Stimulated activated CD4-positive, alpha-beta T cell treated with anti-CD3 and anti-CD28 coated beads, Interleukin-4, amount 100 ng/mL, for 4 hours (primary cell): Measurements from ENCODE around the gene AQP12B.

ENCODE experiments used
- DNase-seq, 2 experiments: peaks; one replicate each; pipeline ENCODE4 v3.0.0-alpha.2; 2020

AQP12B gene

DNA sequence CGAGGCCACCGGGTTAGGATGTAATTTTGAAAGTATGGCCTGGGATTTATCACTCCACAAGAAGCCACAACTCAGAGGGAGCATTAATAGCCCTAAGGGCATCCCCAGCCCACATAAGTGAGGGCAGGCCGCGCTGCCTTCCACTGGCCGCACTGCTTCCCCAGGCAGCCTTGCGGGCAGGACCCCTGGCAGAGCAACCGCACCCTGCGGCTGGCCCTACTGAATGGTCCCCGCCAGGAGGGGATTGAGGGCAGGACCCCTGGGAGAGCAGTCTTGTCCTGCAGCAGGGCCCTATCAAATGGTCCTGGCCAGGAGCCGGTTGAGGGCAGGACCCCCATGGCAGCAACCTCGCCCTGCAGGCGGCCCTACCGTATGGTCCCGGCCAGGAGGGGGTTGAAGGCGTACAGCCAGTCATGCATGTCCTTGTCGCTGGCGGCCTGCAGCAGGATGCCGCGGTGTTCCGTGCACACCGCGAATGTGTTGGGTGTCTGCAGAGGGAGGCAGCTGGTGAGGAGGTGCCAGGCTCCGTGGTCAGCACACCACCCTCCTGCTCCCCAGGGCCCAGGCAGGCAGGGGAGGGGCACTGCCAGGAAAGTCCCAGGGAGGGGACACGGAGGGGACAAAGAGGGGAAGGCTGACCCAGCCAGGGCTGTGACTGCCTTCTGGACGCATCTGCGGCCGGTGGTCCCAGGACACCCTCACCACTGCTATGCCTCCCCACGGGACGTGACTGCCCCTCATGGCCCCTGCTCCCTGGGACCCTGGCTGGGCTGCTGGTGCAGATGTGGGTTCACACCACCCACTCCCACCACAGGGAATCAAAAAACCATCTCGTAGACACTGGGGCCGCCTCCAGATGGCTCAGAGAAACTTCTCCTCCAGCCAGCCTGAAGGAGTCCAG lies 35.2 kb upstream of the AQP12B start:
- DNase-seq: no peak

DNA sequence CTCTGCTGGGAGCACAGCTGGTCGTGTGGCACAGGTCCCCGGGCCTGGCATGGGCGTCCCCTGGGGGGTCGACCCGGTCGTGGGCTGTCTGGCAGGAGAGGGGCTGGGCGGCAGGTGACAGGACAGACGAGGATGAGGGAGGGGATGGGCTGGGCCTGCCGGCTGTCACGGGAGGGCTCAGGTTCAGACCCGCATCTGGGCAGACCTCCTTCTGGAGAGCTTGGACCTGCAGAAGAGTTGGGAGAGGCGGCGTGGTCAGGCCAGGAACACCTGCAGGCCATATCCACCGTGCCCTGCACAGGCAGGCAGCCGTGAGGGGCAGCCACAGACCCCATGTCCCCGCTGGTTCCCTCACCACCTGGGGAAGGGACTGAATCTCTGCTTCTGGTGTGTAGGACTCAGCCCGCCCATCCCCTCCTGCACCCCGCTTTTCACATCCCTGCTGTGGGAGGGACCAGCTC lies 34.5 kb upstream of the AQP12B start:
- no peak for DNase-seq

- DNase-seq: no peak
Measured at GRCh38 chr2:240716130-240716798, 33.6 kb upstream of the AQP12B start.

GRCh38 chr2:240714747-240715725 lies 32.4 kb upstream of the AQP12B start:
- DNase-seq: no peak

- DNase-seq: no peak
Measured at GRCh38 chr2:240713928-240714746, 31.5 kb upstream of the AQP12B start.

DNA sequence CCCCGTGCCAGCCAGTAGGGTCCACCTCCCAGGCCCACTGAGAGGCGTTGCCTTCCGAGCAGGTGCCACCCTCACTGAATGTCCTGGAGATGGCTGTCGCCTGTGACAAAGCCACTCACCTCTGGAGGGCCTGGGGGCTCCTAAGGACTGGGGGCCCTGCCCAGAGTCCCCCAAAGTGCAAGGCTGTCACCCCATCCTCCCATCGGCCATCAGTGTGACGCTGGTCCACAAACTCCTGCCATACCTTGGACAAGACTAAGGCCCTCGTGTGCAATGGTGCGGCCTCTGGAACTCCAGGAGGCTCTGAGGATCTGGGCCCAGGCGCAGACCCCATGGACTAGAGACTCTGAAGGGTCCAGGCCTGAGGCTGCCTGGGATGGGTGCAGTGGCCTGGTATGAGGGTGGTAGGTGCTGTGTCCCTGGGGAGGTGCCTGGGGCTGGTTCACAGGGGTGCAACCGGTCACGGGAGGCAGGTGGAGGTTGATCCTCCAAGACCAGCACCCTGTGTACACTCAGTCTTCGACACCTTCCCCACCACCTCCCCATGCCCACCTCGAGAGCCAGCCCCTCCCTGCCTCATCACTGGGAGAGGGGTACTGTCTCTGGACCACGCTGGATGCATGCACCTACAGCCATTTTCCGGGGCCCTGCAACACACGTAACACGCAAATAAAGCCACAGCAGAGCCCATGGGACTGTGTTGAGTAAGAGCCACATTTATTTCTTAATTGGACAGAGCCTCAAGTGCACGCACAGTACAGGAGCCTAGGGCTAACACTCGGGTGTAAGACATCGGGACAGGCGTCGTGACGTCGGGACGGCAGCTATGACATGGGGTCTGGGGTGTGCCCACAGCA lies 30.6 kb upstream of the AQP12B start:
- no peak for DNase-seq

GRCh38 chr2:240712121-240712520 lies 29.4 kb upstream of the AQP12B start:
- no peak for DNase-seq

- DNase-seq: no peak
Measured at GRCh38 chr2:240711701-240712100, 29.0 kb upstream of the AQP12B start.

- DNase-seq: no peak
Measured at GRCh38 chr2:240711296-240711695, 28.6 kb upstream of the AQP12B start.

DNA sequence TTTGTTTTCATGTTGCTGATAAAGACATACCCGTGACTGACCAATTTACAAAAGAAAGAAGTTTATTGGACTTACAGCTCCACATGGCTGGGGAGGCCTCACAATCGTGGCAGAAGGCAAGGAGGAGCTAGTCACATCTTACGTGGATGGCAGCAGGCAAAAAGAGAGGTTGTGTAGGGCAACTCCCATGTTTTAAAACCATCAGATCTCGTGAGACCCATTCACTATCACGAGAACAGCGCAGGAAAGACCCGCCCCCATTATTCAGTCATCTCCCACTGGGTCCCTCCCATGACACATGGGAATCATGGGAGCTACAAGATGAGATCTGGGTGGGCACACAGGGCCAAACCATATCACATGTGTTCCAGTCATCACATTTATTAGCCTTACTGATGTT lies 25.8 kb upstream of the AQP12B start:
- DNase-seq: no peak

DNA sequence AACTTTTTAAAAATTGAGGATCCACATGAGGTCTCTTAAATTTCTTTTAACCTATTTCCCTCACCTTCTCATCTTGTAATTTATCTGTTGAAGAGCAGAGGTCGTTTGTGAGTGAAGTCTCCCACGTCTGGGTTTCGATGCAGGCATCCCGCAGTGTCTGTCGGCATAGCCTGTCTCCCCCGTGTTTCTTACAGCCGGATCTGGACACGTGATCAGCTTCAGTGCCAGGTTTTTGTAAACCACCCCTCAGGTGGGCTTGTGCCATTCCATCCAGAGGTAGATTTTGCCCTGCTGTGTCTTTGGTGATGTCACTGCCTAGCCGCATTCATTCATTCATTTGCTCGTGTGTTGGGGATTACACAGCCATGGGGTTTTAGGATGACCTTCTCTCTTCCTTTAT lies 25.1 kb upstream of the AQP12B start:
- no peak for DNase-seq

- no peak for DNase-seq
Measured at GRCh38 chr2:240707043-240707756, 24.5 kb upstream of the AQP12B start.

DNA sequence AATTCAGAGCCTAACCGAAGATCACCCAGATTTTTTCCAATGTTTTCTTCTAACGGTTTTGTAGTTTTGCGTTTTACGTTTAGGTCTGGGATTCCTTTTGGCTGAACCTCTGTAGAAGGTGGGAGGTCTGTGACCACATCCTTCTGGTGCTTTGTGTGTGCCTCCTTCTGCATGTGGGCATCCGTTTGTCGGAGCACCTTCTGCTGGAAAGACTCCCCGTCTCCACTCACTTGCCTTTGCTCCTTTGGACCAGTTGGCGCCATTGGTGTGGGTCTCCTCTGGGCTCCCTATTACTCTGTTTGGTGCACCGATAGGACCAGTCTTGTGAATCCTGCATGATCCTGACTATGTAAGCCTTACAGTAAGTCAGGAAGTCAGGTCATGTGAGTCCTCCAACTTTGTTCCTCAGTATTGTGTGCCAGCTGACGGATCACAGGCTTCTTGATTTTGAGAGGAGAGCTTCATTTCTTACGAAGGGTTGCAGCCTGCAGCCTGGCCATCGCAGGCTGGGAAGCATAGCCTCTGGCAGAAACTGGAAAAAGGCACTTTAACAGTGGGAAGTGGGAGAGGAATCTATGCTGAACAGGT lies 22.6 kb upstream of the AQP12B start:
- no peak for DNase-seq

GRCh38 chr2:240704651-240705050 lies 22.0 kb upstream of the AQP12B start:
- peak; percentile 14 to 33 for DNase-seq

DNA sequence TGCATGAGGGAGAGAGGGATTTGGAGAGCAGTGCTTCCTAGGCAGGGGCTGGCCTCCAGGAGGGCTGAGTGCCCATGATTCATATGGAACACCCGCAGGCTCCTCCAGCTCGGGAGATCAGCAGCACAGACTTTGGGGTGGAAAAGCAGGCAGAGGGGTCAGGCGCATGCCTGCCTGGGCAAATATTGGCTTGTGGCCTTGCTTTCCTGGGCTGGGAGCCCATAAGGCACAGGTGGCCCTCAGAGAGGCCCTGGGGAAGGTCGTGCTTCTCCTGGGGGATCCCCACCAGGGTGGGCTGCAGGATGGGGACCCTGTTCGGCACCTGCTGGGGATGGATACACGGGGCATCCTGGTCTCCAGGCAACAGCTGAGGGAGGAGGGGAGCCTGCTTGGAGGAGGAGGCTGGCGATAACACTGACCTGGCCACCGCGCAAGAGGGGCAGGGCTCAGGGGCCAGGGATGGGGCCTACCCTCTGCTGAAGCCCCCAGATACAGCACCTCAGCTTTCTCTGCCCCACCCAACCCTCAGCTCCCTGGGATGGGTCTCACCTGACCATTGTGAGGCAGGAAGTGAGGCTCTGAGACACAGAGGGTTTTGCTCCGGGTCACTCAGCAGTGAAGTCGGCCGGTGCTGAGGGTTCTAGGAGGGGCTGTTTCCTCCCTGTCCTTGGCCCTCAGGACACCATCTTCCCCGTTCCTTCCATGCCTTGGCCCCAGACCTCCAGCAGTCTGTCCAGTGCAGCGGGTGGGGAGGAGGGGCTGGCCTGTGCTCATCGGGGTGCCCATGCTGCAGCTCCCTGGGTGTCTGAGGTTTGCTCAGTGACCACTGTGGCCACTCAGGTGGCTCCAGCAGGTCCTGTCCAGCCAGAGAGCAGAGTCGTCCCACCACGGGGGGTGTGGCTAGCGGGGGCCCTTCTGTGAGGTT lies 21.0 kb upstream of the AQP12B start:
- no peak for DNase-seq

GRCh38 chr2:240702640-240703011 lies 19.9 kb upstream of the AQP12B start:
- DNase-seq: no peak

- DNase-seq: no peak
Measured at GRCh38 chr2:240701736-240702639, 19.3 kb upstream of the AQP12B start.
